Measurements from ENCODE around the gene KITLG.
"Not testable (repeated sequence)": the region's sequence is repeated elsewhere in the genome, so short reads cannot be mapped to it uniquely, and the experiment has no call there.

The KITLG gene

DNA sequence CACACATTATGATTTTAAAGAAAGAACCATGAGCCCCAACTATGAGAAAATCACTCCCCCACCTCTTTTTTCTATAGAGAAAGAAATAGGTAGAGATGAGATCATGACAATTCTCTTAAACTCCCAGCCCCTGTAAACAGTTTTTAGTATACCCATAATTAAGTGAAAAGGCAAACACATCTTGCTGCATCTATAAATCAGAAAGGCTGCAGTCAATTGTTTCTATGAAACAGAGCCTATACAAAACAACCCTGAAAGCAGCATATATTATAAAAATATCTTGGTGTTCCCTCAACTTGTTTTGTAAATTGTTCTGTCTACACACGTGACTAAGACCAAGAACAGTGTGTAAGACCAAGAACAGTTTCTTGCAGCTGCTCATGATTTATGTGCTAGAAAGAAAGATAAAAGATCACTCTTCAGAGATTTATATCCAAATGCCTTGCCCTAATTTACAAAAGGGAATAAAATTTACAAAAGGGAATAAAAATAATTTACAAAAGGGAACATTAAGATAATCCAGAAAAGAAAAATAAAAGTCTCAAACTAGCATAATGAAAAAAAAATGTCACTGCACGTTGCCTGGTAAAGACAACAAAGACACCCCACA, 4.8 kb downstream of the KITLG start:
- DNase-seq (ENCODE audit: low spot score) = no peak

DNA sequence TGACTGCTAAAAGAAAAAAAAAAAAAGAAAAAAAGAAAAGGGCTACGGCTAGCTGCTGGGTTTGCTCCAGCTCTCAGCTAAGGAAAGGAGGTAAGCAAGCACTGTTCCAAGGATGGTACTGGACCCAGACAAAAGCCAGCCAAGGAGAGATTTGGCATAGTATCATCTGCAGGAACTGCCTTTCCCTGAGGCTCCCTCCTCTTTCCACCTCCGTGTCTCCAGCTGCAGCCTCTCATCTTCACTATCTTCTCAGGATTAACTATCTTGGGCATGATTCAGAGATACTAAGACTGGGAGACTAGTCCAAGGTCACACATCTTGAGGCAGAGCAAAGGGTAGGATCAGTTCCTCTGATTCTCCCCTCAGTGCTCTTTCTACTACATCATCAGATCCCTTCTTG, 6.0 kb downstream of the KITLG start:
- DNase-seq (ENCODE audit: low spot score) = no peak

DNA sequence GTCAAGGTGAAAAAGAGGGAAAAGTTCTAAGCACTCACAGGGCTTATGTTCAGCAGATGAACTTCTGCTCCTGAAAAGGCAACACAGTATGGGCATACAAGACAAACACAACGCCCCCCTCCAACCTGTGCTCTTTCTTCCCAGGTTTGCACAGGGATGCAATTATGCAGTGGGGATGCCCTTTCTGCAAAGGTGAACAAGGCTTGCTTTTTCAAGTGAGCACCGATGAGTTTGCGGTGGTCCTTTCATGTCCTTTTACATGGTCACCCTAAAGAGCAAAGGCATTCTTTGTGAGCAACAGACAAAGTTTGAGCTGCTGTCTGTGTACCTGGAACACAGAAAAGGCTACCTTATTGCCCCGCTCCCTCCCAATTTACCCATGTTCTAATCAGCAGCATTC, 6.7 kb downstream of the KITLG start:
- no peak for DNase-seq (ENCODE audit: low spot score)

DNA sequence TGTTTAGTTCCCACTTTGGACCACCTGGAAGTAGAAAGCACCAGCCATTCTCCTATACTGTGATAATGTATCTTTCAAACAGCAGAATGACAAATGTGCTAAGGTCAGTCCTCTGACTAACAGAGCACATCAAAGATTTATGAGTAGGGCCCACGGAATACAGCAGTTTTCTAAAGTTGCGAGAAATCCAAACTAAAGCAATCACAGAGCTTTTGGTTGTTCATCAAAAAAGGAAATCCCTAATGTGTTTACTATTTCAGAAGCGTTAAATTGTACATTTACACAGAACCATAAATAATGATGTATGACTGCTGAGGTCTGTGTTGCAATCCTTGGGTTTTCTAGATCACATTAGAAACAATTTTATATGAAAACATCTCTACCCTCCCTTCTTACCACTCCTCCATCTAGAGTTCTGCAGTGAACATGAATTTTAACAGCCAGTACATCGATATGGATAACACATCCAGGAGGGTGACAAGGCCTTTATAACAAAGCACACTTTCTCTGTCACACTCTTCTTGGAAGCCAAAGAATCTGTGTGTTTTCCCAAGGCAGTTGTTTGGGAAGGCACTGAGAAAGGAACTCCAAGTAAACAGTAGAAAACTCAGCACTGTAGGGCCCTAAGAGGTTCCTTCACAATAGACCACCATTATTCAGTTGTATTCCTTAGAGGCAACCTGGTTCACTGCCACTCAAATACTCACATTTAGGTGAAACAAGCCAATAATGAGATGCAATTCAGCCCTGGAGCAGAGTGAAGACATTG, 7.3 kb downstream of the KITLG start:
- DNase-seq (ENCODE audit: low spot score) = no peak

DNA sequence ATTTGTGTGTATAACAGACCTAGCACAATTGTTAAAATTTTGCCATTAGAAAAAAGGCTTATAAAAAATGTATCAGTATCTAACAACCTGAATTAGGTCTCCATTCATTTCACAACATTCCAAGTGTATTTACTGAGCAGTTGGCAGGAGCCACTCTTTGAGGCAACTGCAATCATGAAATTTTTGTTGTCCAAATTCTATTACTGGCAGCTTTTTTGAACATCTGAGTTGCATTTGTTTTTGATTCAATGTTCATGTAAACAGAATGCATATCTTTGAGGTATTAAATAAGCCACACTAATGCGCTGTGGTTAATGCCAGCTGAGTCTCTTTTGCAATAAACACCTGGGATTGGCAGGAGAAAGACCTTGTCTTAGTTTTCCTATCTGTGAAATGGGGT, 8.7 kb downstream of the KITLG start:
- DNase-seq (ENCODE audit: low spot score) = no peak

DNA sequence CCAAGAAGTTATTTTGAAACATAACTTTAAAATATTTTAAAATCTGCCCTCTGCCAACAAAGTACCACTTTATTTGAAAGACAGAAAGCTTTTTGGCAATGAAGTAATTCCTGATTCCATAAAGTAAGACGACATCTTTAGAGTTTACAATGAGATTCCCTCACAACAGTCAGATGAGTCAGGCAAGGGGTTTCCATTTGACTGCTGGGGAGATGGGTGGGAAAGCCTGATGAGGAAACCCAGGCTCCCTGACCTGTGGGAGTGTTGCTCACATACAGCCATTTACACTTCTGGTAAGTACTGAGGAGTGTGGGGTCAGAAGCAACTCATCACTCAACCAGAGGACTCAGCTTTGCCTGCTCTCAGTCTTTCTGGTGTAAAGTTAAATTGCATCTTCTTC, 10.2 kb downstream of the KITLG start:
- DNase-seq (ENCODE audit: low spot score) = no peak

DNA sequence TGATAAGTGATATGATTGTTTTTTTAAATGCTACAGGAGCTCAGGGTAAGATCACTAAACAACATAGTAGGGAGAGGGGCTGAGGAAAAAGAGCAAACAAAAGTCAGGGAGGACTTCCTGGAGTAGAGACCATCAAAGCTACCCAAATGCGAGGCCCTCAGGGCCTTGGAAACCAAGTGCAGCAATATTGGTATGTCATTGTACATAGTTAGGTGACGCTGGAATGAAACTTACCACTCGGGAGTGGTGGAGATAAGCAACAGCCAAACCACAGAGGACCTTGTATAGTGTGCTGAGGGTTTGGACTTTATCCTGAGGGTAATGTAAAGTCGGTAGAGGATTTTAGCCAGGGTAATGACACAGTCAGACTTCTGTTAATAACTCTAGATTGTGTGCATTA, 13.8 kb downstream of the KITLG start:
- no peak for DNase-seq (ENCODE audit: low spot score)

DNA sequence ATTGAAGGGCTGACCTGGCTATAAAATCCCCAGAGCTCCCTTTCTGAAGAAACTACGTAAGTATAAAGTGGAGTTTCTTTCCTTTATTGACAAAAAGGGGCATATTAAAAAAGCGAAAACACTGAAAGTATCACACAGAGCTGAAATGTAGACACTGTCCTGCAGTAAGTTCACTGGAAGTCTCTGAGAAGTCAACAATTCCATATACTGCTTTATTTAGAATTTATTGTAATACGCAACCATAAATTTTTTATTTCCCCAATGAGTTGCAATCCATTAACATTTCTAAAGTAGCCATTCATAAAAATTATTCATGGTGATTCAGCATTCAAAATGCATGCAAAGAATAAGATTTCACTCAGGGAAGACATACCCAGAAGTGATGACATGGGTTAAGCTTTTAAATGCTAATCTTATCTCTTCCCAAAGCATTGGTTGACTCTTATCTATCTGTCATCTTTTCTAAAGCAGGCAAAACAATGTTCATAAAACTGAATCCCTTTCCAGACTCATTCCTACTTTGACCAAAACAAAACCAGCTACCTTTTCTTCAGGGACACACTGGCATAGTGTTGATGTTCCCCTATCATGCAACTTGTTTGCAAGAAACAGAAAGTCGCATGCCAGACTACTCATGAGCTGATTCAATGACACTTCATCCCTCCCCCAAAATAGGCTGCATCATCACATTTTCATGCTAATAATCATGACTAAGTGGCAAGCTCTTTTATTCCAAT, 17.3 kb downstream of the KITLG start:
- DNase-seq (ENCODE audit: low spot score) = no peak

DNA sequence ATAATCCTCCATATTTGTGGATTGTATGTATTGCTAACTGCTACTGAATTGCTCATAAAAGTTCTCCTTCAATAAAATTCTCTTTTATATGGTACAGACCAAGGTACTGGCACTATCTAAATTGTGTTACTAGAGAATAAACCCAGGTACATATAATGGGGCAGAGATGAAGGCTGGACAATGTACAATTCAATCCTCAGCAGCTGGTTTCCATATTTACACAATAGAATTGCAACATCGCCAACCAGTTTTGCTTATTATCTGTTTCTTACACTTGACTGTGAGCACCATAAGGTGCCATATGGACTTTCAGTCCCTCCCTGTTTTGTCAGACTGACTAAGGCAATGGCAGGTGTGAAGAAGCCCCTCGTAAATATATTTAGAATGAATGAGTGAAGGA, 18.1 kb downstream of the KITLG start:
- no peak for DNase-seq (ENCODE audit: low spot score)

DNA sequence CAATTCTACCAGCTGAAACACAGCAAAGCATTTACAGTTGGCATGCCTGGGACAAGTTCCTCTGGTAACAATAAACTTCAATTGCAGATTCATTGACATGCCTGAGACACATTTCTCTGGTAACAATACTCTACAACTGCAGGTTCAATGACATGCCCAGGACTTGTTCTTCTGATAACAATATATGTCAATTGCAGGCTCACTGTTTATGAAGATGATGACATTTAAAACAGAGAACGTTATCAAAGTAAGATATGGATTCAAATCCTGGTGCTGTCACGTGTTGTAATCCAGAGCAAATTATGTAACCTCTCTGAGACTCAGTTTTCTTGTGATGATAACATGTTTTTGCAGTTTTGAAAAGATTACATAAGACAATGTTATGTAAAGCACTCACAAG, 20.5 kb downstream of the KITLG start:
- DNase-seq (ENCODE audit: low spot score) = no peak

DNA sequence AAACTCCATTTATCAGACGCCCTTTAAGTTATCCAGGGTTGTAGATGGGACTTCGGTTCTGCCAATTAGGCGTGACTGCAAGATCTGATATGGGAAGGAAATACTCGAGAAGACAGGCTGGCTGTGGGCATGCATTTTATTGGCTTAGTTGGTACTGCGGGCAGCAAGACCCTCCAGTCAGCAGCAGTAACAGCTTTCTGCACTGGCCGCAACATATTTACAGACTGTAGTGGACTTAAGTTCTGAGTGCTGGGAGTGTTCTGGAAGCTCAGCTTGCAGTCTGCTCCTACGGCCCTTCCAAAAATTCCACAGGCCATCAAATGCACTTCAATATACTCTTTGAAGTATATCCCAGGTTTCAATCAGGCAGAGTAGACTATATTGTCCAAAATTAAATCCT, 21.1 kb downstream of the KITLG start:
- no peak for DNase-seq (ENCODE audit: low spot score)

DNA sequence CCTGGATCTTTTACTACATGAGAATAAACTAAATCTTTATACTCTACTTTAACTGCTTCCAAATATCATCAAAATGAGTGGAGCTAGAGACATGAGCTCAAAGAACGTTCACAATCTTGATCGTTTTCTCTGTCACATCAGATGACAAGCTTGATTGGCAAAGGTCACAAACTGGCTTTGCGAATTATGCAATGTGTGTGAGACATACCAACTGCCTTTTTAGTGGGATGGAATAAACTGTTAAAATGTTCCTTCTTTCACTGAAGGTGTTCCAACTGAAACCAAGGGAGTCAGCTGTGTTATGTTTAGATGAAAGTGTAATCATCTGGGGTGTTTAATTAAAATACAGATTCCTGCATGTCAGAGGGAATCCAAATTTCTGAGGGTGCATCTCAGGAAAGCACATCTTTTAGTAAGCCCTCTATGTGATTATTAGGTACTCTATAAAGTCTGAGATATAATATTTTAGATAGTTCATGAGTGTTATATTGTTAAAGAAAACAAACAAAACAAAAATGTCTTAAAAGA, 21.9 kb downstream of the KITLG start:
- no peak for DNase-seq (ENCODE audit: low spot score)

DNA sequence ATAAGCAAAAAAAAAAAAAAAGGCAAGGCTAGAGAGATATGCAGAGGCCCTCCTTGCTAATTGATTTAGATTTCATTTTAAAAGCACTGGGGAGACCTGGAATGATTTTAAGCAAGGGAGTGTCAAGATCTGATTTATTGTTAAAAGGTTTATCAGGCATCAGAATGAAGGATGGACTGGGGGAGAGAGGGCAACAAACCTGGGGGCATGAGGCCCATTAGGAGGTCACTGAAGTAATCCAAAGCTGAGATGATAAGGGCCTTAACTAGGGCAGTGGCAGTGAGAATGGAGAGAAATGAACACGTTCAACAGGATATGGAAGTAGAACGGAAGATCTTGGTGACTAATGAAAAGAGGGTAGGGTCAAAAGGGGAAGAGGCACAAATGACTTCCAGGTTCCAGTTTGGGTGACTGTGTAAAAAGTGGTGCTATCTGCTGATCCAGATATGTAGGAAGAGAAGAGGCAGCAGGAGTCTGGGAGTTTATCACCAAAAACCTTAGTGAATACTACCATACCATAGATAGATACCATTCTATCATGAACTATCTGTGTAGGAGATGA, 24.0 kb downstream of the KITLG start:
- no peak for DNase-seq (ENCODE audit: low spot score)

DNA sequence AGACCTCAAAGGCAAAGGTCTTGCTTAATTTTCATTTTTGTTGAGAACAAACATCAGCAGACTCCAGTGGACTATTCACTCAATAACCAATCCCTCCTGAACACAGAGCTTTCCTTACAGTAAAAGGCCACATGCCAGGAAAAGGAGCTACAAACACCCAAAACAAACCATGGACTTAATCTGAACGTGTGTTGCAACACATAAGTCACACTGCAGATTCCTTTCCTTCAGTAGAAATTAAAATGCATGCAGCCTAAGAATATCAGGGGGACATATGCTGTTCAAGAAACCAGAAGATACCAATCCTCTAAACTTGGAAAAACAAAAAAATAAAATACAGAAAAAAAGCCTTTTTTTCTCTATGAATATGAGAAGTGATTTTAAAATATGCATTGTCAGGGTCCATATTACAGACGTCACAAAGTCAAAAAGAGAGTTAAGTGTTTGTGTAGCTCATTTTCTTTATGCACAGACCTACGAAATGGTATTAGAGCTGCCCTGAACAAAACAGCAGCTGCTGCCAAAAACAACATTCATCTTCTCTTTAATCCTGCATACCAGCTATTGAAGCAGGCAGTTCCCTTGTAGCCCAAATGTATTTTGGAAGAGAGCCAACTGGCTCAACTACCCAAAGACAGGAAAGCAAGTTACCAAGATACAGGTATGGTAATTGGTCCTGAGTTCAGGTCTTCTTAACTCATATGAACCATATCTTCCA, 26.2 kb downstream of the KITLG start:
- no peak for DNase-seq (ENCODE audit: low spot score)

DNA sequence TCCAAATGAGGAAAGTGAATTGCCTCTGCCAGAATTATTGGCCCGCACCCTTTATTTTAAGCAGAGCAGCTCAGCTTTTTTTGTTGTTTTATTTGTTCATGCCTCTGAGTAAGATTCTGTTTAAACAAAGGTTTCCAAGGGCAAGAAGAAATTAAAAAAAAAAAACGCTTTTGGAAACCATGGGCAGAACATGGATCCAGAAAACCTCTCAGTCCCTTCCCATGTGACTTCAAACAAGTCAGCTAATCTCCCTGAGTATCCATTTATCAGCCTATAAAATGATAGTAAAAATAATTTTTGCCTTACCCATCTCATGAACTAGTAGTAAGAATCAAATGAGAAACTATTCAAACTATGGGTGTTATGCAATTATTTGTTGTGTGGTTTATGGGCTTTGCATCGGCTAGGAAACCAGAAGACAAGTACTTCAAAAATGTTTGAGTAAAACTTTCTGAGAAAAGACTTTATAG, 27.6 kb downstream of the KITLG start:
- no peak for DNase-seq (ENCODE audit: low spot score)

DNA sequence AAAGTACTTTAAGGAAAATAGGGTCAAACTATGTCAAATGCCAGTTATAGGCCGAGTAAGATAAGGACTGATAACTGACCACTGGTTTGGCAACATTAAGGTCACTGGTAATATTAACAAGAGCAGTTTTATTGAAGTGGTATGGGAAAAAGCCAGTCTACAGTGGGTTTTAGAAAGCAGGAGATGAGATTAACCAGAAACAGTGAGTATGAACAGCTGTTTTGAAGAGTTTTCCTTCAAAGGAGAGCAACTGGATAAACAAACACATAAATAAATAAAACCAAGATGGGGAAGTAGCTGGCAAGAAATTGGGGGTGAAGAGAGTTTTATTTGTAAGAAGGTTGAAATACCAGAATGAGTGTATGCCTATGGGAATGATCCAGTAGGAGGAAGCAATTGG, 30.3 kb downstream of the KITLG start:
- no peak for DNase-seq (ENCODE audit: low spot score)

DNA sequence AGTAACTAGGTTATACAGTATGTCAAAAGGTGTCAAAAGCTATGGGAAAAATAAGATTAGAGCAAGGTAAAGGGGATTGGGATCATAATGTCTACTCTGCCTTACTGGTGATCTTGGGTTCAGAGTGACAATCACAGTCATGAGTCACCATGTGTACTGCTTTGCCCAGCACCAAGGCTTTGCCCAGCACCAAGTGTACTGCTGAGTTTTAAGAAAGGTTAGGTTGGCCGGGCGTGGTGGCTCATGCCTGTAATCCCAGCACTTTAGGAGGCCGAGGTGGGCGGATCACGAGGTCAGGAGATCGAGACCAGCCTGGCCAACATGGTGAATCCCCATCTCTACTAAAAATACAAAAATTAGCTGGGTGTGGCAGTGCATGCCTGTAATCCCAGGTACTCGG, 32.3 kb downstream of the KITLG start:
- DNase-seq (ENCODE audit: low spot score) = not testable (repeated sequence)

DNA sequence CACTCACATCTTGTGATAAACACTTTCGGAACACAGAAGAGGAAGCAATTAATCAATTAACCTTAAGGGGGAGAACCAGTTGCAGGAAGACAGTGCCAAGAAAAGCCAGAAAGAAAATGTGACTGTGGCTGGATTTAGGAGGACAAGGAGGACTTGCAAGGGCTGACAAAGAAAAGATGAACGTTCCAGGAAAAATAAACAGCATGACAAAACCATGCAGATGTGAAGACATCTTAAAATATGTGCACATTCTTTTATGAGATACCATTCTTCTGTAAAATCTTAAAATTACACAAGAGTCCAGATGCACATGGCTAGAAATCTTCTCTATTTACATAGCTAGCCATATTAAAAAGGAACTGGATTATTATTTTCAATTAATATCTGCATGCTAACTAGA, 33.4 kb downstream of the KITLG start:
- no peak for DNase-seq (ENCODE audit: low spot score)

DNA sequence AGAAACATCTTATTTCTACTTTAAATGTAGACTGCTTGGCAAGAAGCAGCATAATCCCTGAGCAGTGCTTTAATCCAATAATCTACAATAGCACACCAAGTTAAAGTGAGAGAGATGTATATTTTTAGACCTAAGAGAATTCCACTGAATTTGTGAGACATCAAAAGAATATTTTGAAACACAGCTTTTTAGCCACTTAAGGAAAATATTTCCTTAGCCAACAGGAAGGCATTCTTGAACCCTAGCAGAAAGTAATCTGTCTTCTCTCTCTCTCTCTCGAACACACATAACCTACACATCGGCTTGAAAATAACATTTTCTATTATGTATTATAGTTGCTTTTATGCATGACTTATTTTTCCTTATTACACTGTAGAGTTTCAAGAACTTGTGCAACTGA, 34.0 kb downstream of the KITLG start:
- DNase-seq (ENCODE audit: low spot score) = no peak

DNA sequence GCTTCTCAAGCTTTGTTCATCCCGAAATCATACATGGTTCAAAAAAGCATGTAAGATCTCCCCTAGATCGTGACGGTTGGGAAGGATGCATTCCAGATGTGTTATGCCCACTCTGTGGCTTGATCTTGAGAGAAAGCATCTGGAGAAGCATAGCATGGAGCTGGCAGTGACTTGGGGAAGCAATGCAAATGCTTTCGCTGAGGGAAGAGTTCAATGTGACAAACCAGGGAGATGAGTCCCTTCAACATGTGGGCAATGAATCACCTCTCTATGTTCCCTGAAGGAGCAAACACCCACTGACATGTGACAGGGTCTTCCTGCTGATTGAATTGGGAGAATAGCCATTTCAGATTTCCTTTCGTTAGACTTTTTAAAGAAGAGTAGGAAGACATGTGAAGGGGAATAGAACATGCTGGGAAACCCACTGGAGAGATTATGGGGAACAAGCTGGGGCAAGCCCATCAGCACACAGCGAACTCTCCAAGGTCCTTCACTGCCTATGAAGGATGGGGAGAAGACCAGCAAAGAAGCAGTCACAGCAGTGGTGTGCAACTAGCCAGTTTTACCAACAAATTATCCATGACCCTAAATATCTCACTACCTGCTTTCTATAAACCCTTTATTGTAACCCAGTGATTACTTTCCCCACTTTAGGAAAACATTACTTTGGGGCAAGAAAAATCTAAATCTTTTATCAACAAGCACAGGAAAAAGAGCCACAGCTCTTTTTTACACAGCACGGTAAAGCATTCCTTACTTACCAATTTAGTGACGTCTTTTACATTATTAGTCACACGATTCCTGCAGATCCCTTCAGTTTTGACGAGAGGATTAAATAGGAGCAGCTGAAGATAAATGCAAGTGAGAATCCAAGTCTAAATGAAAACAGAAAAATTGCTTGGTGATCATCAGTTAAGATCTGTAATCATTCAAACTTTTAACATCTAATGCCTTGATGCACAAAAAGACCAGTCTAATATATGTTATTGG, 35.0 kb downstream of the KITLG start:
- no peak for DNase-seq (ENCODE audit: low spot score)

DNA sequence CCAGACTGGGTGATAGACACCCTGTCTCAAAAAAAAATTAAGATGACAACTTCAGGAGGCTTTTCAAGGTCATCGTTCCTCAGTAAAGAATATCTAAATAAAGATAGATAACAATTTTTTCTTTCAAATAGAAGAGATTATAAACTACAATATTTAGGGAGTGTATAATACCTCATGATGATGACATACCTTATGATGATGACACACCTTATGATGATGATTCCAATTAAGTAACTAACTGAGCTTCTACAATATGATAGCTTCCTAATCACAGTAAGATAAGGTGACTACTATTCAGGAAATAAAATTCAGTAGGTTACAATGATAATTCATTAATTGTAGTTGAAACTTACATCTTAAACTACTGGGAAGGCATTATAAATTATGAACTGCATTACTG, 40.4 kb downstream of the KITLG start:
- no peak for DNase-seq (ENCODE audit: low spot score)
